ENCODE data around the gene HNRNPA1.

Gene HNRNPA1

GRCh38 chr12:54287261-54288157 is 7.0 kb downstream of the HNRNPA1 start (continued):
- no peak for TF ChIP-seq RARB (CRISPR knock-in tag; IDR thresholded peaks at IDR 0.05)
- TF ChIP-seq BACH2 (CRISPR knock-in tag; IDR thresholded peaks at IDR 0.05; ENCODE audit: borderline replicate concordance), result no peak
- no peak for TF ChIP-seq ZNF70 (CRISPR knock-in tag; IDR thresholded peaks at IDR 0.05)
- TF ChIP-seq OSR1 (CRISPR knock-in tag; IDR thresholded peaks at IDR 0.05), result no peak
- TF ChIP-seq TOX (CRISPR knock-in tag; IDR thresholded peaks at IDR 0.05; ENCODE audit: borderline replicate concordance), result 0 out of 2 replicates have a peak, but pooled peaks have one; percentile 26
- no peak for TF ChIP-seq ZNF565 (CRISPR knock-in tag; conservative IDR thresholded peaks at IDR 0.05; ENCODE audit: low read depth)
- peak; percentile 44 for TF ChIP-seq GLIS3 (CRISPR knock-in tag; IDR thresholded peaks at IDR 0.05)

- ATAC-seq, result no peak
- no peak for TF ChIP-seq TSHZ2 (CRISPR knock-in tag; IDR thresholded peaks at IDR 0.05)
- TF ChIP-seq CREB5 (CRISPR knock-in tag; IDR thresholded peaks at IDR 0.05; ENCODE audit: low read depth), result no peak
- TF ChIP-seq ZNF8 (CRISPR knock-in tag; IDR thresholded peaks at IDR 0.05), result no peak
- no peak for TF ChIP-seq ESRRG (CRISPR knock-in tag; IDR thresholded peaks at IDR 0.05)
- TF ChIP-seq BACH2 (CRISPR knock-in tag; IDR thresholded peaks at IDR 0.05; ENCODE audit: borderline replicate concordance), result no peak
- TF ChIP-seq OSR1 (CRISPR knock-in tag; IDR thresholded peaks at IDR 0.05), result no peak
- no peak for TF ChIP-seq PATZ1 (CRISPR knock-in tag; IDR thresholded peaks at IDR 0.05; ENCODE audit: borderline replicate concordance)
- TF ChIP-seq TOX (CRISPR knock-in tag; IDR thresholded peaks at IDR 0.05; ENCODE audit: borderline replicate concordance), result no peak
- TF ChIP-seq ZFP3 (CRISPR knock-in tag; IDR thresholded peaks at IDR 0.05), result no peak
- no peak for TF ChIP-seq RARB (CRISPR knock-in tag; IDR thresholded peaks at IDR 0.05)
- no peak for TF ChIP-seq CSDC2 (CRISPR knock-in tag; IDR thresholded peaks at IDR 0.05)
- no peak for TF ChIP-seq POU6F1 (CRISPR knock-in tag; IDR thresholded peaks at IDR 0.05; ENCODE audit: borderline replicate concordance, low read depth)
- no peak for TF ChIP-seq GLIS3 (CRISPR knock-in tag; IDR thresholded peaks at IDR 0.05)
Measured at GRCh38 chr12:54292083-54292930, 11.8 kb downstream of the HNRNPA1 start.

GRCh38 chr12:54292931-54293241 is 12.4 kb downstream of the HNRNPA1 start:
- TF ChIP-seq CSDC2 (CRISPR knock-in tag; IDR thresholded peaks at IDR 0.05) (no peak), OSR1 (CRISPR knock-in tag; IDR thresholded peaks at IDR 0.05) (no peak), ARNTL (CRISPR knock-in tag; IDR thresholded peaks at IDR 0.05; ENCODE audit: borderline replicate concordance, low read depth) (no peak), PATZ1 (CRISPR knock-in tag; IDR thresholded peaks at IDR 0.05; ENCODE audit: borderline replicate concordance) (no peak), ESRRG (CRISPR knock-in tag; IDR thresholded peaks at IDR 0.05) (no peak), ZFP3 (CRISPR knock-in tag; IDR thresholded peaks at IDR 0.05) (no peak), TOX (CRISPR knock-in tag; IDR thresholded peaks at IDR 0.05; ENCODE audit: borderline replicate concordance) (no peak), ZNF565 (CRISPR knock-in tag; conservative IDR thresholded peaks at IDR 0.05; ENCODE audit: low read depth) (no peak), TCF4 (CRISPR knock-in tag; IDR thresholded peaks at IDR 0.05; ENCODE audit: borderline replicate concordance) (no peak), ISL1 (CRISPR knock-in tag; IDR thresholded peaks at IDR 0.05) (no peak)
- no peak for ATAC-seq

Measured in SK-N-SH treated with all-trans-retinoic acid at 6 μM for 48 hours (cell line).